GM10266 (cell line): ENCODE results near the gene RNF215.

Experiments
- DNase-seq: peaks from one replicate; pipeline ENCODE4 v3.0.0; 2012; ENCODE audit errors: extremely low spot score
- TF ChIP-seq, protein P1 (sequence below): IDR thresholded peaks from 2 replicates; pipeline ENCODE4 v1.5.1; 2012; ENCODE audit warnings: mild to moderate bottlenecking, low read depth; ENCODE audit not compliant: control insufficient read depth, insufficient read depth; ENCODE audit errors: missing control alignments

RNF215 gene

DNA sequence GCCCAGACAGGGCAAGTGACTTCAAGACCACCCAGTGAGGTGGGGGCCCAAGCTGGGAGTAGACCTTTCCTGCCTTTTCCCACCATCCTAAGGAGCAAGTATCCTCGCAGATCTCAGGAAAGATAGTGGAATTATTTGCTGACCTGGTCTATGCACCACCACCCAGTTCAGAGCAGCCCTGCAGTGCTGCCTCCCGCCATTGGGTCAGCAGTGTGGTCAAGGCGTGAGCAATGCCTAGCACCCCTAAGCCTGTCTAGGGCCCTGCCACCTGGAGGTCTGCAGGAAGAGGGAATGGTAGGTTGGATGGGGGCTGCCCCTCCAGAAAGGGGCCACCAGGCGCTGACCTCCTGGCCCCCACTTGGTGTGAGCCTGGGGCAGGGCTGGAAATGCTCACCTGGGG, 44.9 kb upstream of the RNF215 start:
- DNase-seq = no peak

DNA sequence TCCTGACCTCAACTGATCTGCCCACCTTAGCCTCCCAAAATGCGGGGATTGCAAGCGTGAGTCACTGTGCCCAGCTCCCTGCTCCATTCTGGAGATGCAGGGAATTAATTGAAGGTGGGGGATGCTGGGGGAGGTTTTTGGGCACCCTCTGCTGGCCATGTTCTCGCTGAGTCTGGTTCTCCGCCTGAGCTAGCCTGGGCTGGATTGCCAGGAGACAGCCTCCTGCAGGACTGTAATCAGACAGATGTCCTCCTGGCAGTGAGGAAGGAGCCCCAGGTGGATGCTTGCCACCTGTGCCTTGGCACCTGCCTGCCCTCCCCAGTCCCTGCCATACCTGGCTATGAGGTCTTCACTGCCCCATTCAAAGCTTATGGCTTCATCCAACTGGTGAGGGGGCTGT, 43.7 kb upstream of the RNF215 start:
- TF ChIP-seq, protein P1, sequence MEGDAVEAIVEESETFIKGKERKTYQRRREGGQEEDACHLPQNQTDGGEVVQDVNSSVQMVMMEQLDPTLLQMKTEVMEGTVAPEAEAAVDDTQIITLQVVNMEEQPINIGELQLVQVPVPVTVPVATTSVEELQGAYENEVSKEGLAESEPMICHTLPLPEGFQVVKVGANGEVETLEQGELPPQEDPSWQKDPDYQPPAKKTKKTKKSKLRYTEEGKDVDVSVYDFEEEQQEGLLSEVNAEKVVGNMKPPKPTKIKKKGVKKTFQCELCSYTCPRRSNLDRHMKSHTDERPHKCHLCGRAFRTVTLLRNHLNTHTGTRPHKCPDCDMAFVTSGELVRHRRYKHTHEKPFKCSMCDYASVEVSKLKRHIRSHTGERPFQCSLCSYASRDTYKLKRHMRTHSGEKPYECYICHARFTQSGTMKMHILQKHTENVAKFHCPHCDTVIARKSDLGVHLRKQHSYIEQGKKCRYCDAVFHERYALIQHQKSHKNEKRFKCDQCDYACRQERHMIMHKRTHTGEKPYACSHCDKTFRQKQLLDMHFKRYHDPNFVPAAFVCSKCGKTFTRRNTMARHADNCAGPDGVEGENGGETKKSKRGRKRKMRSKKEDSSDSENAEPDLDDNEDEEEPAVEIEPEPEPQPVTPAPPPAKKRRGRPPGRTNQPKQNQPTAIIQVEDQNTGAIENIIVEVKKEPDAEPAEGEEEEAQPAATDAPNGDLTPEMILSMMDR = no peak
- no peak for DNase-seq

More for the DNA sequence above, 44.9 kb upstream of the RNF215 start:
- TF ChIP-seq, protein P1 = no peak

DNA sequence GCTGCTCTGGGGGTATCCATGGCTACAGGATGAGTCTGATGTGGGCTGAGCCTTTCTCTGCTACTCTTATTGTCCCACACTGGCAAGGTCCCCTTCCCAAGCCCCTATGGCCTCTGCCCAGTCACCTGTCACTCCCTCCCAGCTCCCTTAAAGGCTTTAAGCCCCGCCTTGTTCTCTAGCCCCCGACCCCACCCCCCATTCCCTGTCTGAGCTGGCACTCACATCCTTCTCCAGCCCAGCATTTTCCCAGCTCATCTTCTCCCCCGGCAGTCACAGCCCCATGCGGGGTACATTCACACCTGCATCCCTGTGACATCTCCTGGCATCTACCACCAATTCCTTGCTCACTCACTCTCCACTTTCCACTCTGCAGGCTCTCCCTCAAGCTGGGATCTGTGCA, 42.7 kb upstream of the RNF215 start:
- TF ChIP-seq, protein P1 = no peak
- DNase-seq = no peak

DNA sequence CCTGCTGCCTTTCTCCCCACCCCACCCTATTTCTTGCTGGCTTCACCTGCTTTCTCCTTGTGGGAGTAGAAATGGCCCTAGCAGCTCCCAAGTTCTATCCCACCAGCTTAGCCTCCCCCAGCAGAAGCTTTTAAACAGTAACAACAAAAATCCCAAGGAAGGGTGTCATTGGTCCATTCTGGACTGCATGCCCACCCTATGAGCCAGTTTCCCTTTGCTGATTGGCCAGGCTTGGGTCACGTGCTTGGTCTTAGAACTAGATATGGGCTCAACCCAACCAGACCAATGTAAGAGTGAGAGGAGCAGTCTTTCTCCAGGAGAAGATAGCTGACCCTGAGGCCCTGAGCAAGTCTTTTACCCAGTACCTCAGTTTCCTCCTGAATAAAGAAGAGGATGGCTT, 40.7 kb upstream of the RNF215 start:
- TF ChIP-seq, protein P1 = no peak
- no peak for DNase-seq

DNA sequence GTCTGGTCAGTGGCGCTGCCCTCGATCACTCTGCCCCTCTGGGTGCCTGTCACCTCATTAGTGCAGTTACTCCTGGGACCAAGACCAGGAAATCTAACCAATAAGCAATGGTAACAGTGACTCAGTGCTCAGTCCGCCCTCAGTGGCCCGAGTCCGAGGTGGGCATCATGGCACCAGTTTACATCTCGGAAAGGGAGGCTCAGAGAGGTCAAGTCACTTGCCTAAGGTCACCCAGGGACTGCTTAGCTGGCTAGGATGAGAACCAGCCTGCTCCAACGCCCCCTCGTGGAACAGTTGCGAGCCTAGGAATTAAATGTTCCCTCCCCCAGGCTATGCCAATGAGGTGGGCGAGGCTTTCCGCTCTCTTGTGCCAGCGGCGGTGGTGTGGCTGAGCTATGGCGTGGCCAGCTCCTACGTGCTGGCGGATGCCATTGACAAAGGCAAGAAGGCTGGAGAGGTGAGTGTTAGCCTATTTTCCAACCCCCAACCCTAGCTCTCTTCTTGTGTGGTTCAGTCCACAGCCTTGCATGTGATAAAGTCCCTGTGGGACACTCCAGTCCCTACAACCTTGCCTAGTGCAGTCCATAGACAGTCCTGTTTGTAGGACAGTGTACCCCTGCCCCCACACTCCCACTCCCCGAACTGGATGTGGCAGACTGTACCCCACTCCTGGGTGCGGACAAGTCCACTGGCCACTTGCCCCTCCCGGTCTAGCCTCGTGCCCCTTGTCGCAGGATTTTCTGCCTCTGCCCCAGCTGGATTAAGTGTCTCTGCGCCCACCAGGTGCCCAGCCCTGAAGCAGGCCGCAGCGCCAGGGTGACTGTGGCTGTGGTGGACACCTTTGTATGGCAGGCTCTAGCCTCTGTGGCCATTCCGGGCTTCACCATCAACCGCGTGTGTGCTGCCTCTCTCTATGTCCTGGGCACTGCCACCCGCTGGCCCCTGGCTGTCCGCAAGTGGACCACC, 39.5 kb upstream of the RNF215 start:
- TF ChIP-seq, protein P1 = peak; percentile 74

DNA sequence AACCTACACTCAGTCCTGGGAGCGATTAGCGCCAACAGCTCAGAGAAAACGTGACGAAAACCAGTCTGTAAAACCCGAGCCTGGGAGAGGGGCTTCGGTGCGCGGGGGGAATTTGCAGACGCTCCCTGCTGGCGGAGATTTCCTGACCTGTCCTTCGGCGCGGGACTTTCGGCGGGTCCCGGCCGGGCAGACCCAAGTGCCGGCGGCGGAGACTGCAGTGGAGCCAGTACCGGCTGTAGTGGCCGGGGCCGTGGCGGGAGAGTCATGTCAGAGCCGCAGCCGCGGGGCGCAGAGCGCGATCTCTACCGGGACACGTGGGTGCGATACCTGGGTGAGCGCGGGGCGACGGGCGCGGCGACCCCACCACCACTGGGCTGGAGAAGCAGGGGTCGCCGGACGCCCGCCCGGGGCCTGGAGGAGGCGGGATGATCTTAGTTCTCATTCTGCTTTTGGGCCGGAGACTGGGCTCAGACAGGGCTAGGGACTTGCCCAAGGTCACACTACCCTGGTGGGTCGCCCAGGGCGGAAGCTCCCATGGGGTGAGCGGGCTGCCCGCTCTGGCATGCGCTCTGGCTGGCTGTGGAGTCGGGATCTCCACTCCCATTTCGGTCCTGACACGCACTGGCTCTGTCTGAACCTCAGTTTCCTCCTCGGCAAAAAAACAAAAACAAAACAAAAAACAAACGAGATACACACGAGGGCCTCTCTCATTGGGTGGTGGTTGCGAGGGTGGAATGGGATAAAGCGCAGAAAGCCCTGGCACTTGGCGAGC, 38.6 kb upstream of the RNF215 start, which contains the start of gene MTFP1:
MTFP1 (plus strand) TSS at position 153 of the 772 bp plus-strand sequence; CDS start at position 265, 112 bp downstream.
- TF ChIP-seq, protein P1 = no peak
- DNase-seq = peak; percentile 61

More for the DNA sequence above, 39.5 kb upstream of the RNF215 start:
- peak; percentile 71 for DNase-seq
